K562 (cell line): ENCODE data around the gene POR. TPM values are rescaled to one million over a fixed set of nuclear protein-coding genes. Genes with fewer than 3 reads are reported as not detected.
A peak's percentile ranks its signal among the peaks of the same experiment; 100 is the strongest.

Source experiments
- BCL6 ChIP-seq: fragments of 250-450 bp; sonication (Bioruptor Pico); IDR thresholded peaks from 2 replicates; pipeline ENCODE4 v1.4.0; 2020
- ESRRA ChIP-seq: fragments of 450-650 bp; IDR thresholded peaks from 2 replicates; pipeline ENCODE4 v1.6.1; 2014; ENCODE audit warnings: low read depth, mild to moderate bottlenecking, moderate library complexity, borderline replicate concordance
- GATAD2A ChIP-seq: fragments of 450-650 bp; IDR thresholded peaks from 2 replicates; pipeline ENCODE4 v1.6.1; 2017
- TSC22D4 ChIP-seq: fragments of 450-650 bp; IDR thresholded peaks from 2 replicates; pipeline ENCODE4 v1.6.1; 2016; ENCODE audit warnings: missing genetic modification characterization, missing biosample characterization, control low read depth
- ZKSCAN3 ChIP-seq: fragments of 250-450 bp; sonication (Bioruptor Pico); IDR thresholded peaks from 2 replicates; pipeline ENCODE4 v1.4.0; 2020
- polyA plus RNA-seq, 8 experiments: library from polyadenylated mRNA; depleted of rRNA in 4 of 8; stranded (reverse) in 5 of 8; unstranded in 3 of 8; fragments of >200 nt; fragmentation: Nextera tagmentation in 2 of 8; fragmentation: Illumina TruSeq in 1 of 8; extraction: Ambion mirVana in 2 of 8; extraction: Trizol in 1 of 8; gene quantifications; 2 replicates each; pipeline versions ENCODE4 v1.2.1 to v1.2.3, GENCODE V29; 2011 to 2014; ENCODE audit warnings: inconsistent platforms in 1 of 8, missing spikeins in 1 of 8
- total RNA-seq, 7 experiments: library from RNA; depleted of rRNA in 6 of 7; stranded (reverse); fragments of >200 nt in 6 of 7; fragmentation: Illumina TruSeq in 2 of 7; extraction: Trizol in 2 of 7; gene quantifications; 2 replicates each; pipeline versions ENCODE4 v1.2.1 to v1.2.3, GENCODE V29; 2011 to 2021; ENCODE audit warnings: low replicate concordance in 1 of 7
- TF ChIP-seq, protein P1 (sequence below): fragments of 200-600 bp; sonication (generic); IDR thresholded peaks from one replicate; pipeline ENCODE4 v1.6.1; 2012; ENCODE audit warnings: mild to moderate bottlenecking, low read depth, low read length, inconsistent platforms
- TF ChIP-seq, protein P2 (sequence below): fragments of 250-450 bp; sonication (Bioruptor Pico); IDR thresholded peaks from 2 replicates; pipeline ENCODE4 v1.5.0; 2022; ENCODE audit warnings: mild to moderate bottlenecking
- TF ChIP-seq, protein P3 (sequence below): fragments of 250-450 bp; sonication (Bioruptor Pico); IDR thresholded peaks from 2 replicates; pipeline ENCODE4 v1.8.0; 2022; ENCODE audit warnings: inconsistent platforms
- TF ChIP-seq, protein P4 (sequence below): fragments of 450-650 bp; conservative IDR thresholded peaks from 2 replicates; pipeline ENCODE4 v1.6.1; 2016; ENCODE audit warnings: missing genetic modification characterization, low read depth, mild to moderate bottlenecking, control low read depth, missing compliant biosample characterization

The POR gene
- total and polyA plus RNA-seq, 9 of the 15 experiments (the other 6 are each of a cell fraction or from before 2014, with no cell fraction given): 4.7 to 142 (median 40.8) TPM

DNA sequence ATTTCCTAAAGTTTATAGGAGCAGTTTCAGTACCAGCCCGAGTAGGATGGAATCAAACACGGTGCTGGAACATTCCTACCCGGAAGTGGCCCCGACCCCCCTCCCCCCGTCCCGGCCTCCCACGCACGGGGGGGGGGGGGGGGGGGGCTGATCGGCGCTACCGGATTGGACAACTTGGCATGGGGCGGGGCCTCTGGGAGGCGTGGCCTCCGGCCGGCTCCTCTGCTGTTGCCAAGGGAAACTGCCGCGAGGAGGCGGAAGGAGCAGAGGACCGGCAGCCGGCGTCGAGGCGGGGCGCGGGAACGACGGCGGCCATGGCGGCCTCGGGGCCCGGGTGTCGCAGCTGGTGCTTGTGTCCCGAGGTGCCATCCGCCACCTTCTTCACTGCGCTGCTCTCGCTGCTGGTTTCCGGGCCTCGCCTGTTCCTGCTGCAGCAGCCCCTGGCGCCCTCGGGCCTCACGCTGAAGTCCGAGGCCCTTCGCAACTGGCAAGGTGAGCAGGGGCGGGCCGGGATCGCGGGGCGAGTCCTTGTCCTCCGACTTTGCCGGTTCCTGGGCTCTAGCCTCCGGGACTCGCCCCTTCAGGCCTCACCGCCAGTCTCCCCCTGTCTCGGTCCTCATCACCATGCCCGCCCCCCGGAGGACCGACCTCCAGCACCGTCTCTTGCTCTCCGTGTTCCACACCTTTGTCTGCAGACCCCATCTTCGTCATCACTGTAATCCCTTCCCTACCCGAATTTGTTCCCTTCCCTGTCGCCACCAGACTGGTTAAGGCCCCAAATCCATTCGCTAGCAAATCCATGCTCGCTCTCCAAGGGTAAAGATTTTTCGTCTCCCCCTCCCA lies 36.0 kb upstream of the POR start, which contains the start of gene RHBDD2 (continued):
- TF ChIP-seq, protein P1, sequence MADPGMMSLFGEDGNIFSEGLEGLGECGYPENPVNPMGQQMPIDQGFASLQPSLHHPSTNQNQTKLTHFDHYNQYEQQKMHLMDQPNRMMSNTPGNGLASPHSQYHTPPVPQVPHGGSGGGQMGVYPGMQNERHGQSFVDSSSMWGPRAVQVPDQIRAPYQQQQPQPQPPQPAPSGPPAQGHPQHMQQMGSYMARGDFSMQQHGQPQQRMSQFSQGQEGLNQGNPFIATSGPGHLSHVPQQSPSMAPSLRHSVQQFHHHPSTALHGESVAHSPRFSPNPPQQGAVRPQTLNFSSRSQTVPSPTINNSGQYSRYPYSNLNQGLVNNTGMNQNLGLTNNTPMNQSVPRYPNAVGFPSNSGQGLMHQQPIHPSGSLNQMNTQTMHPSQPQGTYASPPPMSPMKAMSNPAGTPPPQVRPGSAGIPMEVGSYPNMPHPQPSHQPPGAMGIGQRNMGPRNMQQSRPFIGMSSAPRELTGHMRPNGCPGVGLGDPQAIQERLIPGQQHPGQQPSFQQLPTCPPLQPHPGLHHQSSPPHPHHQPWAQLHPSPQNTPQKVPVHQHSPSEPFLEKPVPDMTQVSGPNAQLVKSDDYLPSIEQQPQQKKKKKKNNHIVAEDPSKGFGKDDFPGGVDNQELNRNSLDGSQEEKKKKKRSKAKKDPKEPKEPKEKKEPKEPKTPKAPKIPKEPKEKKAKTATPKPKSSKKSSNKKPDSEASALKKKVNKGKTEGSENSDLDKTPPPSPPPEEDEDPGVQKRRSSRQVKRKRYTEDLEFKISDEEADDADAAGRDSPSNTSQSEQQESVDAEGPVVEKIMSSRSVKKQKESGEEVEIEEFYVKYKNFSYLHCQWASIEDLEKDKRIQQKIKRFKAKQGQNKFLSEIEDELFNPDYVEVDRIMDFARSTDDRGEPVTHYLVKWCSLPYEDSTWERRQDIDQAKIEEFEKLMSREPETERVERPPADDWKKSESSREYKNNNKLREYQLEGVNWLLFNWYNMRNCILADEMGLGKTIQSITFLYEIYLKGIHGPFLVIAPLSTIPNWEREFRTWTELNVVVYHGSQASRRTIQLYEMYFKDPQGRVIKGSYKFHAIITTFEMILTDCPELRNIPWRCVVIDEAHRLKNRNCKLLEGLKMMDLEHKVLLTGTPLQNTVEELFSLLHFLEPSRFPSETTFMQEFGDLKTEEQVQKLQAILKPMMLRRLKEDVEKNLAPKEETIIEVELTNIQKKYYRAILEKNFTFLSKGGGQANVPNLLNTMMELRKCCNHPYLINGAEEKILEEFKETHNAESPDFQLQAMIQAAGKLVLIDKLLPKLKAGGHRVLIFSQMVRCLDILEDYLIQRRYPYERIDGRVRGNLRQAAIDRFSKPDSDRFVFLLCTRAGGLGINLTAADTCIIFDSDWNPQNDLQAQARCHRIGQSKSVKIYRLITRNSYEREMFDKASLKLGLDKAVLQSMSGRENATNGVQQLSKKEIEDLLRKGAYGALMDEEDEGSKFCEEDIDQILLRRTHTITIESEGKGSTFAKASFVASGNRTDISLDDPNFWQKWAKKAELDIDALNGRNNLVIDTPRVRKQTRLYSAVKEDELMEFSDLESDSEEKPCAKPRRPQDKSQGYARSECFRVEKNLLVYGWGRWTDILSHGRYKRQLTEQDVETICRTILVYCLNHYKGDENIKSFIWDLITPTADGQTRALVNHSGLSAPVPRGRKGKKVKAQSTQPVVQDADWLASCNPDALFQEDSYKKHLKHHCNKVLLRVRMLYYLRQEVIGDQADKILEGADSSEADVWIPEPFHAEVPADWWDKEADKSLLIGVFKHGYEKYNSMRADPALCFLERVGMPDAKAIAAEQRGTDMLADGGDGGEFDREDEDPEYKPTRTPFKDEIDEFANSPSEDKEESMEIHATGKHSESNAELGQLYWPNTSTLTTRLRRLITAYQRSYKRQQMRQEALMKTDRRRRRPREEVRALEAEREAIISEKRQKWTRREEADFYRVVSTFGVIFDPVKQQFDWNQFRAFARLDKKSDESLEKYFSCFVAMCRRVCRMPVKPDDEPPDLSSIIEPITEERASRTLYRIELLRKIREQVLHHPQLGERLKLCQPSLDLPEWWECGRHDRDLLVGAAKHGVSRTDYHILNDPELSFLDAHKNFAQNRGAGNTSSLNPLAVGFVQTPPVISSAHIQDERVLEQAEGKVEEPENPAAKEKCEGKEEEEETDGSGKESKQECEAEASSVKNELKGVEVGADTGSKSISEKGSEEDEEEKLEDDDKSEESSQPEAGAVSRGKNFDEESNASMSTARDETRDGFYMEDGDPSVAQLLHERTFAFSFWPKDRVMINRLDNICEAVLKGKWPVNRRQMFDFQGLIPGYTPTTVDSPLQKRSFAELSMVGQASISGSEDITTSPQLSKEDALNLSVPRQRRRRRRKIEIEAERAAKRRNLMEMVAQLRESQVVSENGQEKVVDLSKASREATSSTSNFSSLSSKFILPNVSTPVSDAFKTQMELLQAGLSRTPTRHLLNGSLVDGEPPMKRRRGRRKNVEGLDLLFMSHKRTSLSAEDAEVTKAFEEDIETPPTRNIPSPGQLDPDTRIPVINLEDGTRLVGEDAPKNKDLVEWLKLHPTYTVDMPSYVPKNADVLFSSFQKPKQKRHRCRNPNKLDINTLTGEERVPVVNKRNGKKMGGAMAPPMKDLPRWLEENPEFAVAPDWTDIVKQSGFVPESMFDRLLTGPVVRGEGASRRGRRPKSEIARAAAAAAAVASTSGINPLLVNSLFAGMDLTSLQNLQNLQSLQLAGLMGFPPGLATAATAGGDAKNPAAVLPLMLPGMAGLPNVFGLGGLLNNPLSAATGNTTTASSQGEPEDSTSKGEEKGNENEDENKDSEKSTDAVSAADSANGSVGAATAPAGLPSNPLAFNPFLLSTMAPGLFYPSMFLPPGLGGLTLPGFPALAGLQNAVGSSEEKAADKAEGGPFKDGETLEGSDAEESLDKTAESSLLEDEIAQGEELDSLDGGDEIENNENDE: no peak
- TF ChIP-seq, protein P2, sequence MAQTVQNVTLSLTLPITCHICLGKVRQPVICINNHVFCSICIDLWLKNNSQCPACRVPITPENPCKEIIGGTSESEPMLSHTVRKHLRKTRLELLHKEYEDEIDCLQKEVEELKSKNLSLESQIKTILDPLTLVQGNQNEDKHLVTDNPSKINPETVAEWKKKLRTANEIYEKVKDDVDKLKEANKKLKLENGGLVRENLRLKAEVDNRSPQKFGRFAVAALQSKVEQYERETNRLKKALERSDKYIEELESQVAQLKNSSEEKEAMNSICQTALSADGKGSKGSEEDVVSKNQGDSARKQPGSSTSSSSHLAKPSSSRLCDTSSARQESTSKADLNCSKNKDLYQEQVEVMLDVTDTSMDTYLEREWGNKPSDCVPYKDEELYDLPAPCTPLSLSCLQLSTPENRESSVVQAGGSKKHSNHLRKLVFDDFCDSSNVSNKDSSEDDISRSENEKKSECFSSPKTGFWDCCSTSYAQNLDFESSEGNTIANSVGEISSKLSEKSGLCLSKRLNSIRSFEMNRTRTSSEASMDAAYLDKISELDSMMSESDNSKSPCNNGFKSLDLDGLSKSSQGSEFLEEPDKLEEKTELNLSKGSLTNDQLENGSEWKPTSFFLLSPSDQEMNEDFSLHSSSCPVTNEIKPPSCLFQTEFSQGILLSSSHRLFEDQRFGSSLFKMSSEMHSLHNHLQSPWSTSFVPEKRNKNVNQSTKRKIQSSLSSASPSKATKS (CRISPR knock-in tag): no peak
- TF ChIP-seq ESRRA: peak; percentile 63
- TF ChIP-seq, protein P3, sequence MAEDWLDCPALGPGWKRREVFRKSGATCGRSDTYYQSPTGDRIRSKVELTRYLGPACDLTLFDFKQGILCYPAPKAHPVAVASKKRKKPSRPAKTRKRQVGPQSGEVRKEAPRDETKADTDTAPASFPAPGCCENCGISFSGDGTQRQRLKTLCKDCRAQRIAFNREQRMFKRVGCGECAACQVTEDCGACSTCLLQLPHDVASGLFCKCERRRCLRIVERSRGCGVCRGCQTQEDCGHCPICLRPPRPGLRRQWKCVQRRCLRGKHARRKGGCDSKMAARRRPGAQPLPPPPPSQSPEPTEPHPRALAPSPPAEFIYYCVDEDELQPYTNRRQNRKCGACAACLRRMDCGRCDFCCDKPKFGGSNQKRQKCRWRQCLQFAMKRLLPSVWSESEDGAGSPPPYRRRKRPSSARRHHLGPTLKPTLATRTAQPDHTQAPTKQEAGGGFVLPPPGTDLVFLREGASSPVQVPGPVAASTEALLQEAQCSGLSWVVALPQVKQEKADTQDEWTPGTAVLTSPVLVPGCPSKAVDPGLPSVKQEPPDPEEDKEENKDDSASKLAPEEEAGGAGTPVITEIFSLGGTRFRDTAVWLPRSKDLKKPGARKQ (CRISPR knock-in tag): no peak
- TF ChIP-seq ZKSCAN3: no peak
- no peak for TF ChIP-seq TSC22D4 (tag)
- no peak for TF ChIP-seq GATAD2A
- no peak for TF ChIP-seq BCL6 (CRISPR knock-in tag)
- TF ChIP-seq, protein P4, sequence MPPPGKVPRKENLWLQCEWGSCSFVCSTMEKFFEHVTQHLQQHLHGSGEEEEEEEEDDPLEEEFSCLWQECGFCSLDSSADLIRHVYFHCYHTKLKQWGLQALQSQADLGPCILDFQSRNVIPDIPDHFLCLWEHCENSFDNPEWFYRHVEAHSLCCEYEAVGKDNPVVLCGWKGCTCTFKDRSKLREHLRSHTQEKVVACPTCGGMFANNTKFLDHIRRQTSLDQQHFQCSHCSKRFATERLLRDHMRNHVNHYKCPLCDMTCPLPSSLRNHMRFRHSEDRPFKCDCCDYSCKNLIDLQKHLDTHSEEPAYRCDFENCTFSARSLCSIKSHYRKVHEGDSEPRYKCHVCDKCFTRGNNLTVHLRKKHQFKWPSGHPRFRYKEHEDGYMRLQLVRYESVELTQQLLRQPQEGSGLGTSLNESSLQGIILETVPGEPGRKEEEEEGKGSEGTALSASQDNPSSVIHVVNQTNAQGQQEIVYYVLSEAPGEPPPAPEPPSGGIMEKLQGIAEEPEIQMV: no peak
